ENCODE data around the gene KLHL25. TPM values are rescaled to one million over a fixed set of nuclear protein-coding genes. Genes with fewer than 3 reads are reported as not detected.

The KLHL25 gene
- total RNA-seq, 1 experiment from 2014 or later = 7.0 TPM

GRCh38 chr15:85840079-85840801 is 45.5 kb upstream of the KLHL25 start:
- Histone ChIP-seq H3K36me3 (ENCODE audit: control insufficient read depth, insufficient read depth, low read length) (no peaks in the 10 kb centered on the region), H3K27ac (ENCODE audit: low read length) (no peak overlapping the region), H3K9me3 (ENCODE audit: control insufficient read depth, insufficient read depth, low read depth, low read length) (no peaks in the 10 kb centered on the region), H3K4me3 (ENCODE audit: low read depth in 2 of 2, low read length in 2 of 2) (peak overlapping the region; percentile 21 to 57), H3K4me1 (ENCODE audit: control insufficient read depth, insufficient read depth, low read length) (peaks cover 8% of the 10 kb centered on the region), H3K27me3 (ENCODE audit: control insufficient read depth, insufficient read depth, low read length) (0 out of 2 replicates have a peak, but pooled peaks cover 2% of the 10 kb centered on the region)
- POLR2A ChIA-PET = interaction anchor here (0.6 kb wide), 1 partner anchor 32 kb away, joined by 4 read pairs; no protein-coding TSS in a partner anchor
- CTCF ChIA-PET = interaction anchor here (0.6 to 1.1 kb wide), 2 partner anchors 37 to 99 kb away, joined by 3 to 8 read pairs; no protein-coding TSS in a partner anchor
- in situ Hi-C loops (cut with HindIII; ENCODE audit: low pct_unique_long_range_greater_than_20kb, low sequenced_read_pairs) = no loop called here
- intact Hi-C loops (cut with micrococcal nuclease; ENCODE audit: unreplicated experiment) = loop anchor here (1.0 kb wide), 2 partner anchors 38 to 110 kb away; no protein-coding TSS in a partner anchor
- no peak for TF ChIP-seq TCF7L2 (IDR thresholded peaks at IDR 0.05; ENCODE audit: low read depth, low read length)
- no peak for TF ChIP-seq POLR2AphosphoS5 (IDR thresholded peaks at IDR 0.05; ENCODE audit: low read depth, low read length)
- 0 out of 4 replicates have a peak, but pooled peaks of 1 of the 2 experiments have one; percentile 30 for TF ChIP-seq REST (IDR thresholded peaks at IDR 0.05; ENCODE audit: insufficient read depth in 1 of 2, low read depth in 2 of 2, low read length in 1 of 2)
- no peak for TF ChIP-seq SIN3A (IDR thresholded peaks at IDR 0.05; ENCODE audit: borderline replicate concordance, insufficient read depth, low read depth, low read length)
- peak; percentile 98 for TF ChIP-seq CTCF (IDR thresholded peaks at IDR 0.05)
- ATAC-seq (peak; percentile 96), DNase-seq (ENCODE audit: low read depth, low spot score) (no peak)
- BruUV-seq (replicated peaks) = no TSS peak

GRCh38 chr15:85839643-85840042 is 44.9 kb upstream of the KLHL25 start:
- H3K4me1 ChIP-seq (ENCODE audit: control insufficient read depth, insufficient read depth, low read length) = peaks cover 8% of the 10 kb centered on the region
- ChIA-PET CTCF (no interaction called here), POLR2A (interaction anchor here (0.6 kb wide), 1 partner anchor 32 kb away, joined by 4 read pairs; no protein-coding TSS in a partner anchor)
- TF ChIP-seq TCF7L2 (IDR thresholded peaks at IDR 0.05; ENCODE audit: low read depth, low read length) (no peak), REST (IDR thresholded peaks at IDR 0.05; ENCODE audit: insufficient read depth in 1 of 2, low read depth in 2 of 2, low read length in 1 of 2) (no peak), CTCF (IDR thresholded peaks at IDR 0.05) (no peak), POLR2AphosphoS5 (IDR thresholded peaks at IDR 0.05; ENCODE audit: low read depth, low read length) (no peak), SIN3A (IDR thresholded peaks at IDR 0.05; ENCODE audit: borderline replicate concordance, insufficient read depth, low read depth, low read length) (no peak)
- H3K36me3 ChIP-seq (ENCODE audit: control insufficient read depth, insufficient read depth, low read length) = no peaks in the 10 kb centered on the region
- in situ Hi-C loops (cut with HindIII; ENCODE audit: low pct_unique_long_range_greater_than_20kb, low sequenced_read_pairs) = no loop called here
- no peak overlapping the region for H3K27ac ChIP-seq (ENCODE audit: low read length)
- no peak overlapping the region for H3K4me3 ChIP-seq (ENCODE audit: low read depth in 2 of 2, low read length in 2 of 2)
- H3K9me3 ChIP-seq (ENCODE audit: control insufficient read depth, insufficient read depth, low read depth, low read length) = no peaks in the 10 kb centered on the region
- BruUV-seq (replicated peaks) = no TSS peak
- no peaks in the 10 kb centered on the region for H3K27me3 ChIP-seq (ENCODE audit: control insufficient read depth, insufficient read depth, low read length)
- ATAC-seq (no peak), DNase-seq (ENCODE audit: low read depth, low spot score) (no peak)
- intact Hi-C loops (cut with micrococcal nuclease; ENCODE audit: unreplicated experiment) = loop anchor here (1.0 kb wide), 2 partner anchors 37 to 109 kb away; no protein-coding TSS in a partner anchor
